Gastrocnemius medialis (tissue), 4 donors: ENCODE results near the gene FHOD3.

Experiments
- POLR2A ChIP-seq, 2 donors: fragments of 450-650 bp; IDR thresholded peaks; one replicate each; pipeline ENCODE4 v1.6.1; 2017; ENCODE audit warnings: antibody characterized with exemption in 2 of 2, mild to moderate bottlenecking in 2 of 2, moderate library complexity in 2 of 2
- TF ChIP-seq, protein P1 (sequence below), 5 experiments: fragments of 450-650 bp in 3 of 5; fragments of 200-600 bp in 2 of 5; sonication (generic) in 2 of 5; IDR thresholded peaks in 4 of 5; conservative IDR thresholded peaks in 1 of 5; 1 replicate in 4 of 5; 2 replicates in 1 of 5; pipeline ENCODE4 v1.5.1; 2016 to 2019; ENCODE audit warnings: antibody characterized with exemption in 5 of 5, mild to moderate bottlenecking in 3 of 5, moderate library complexity in 3 of 5

GRCh38 chr18:36315736-36316135 lies 18.2 kb downstream of the FHOD3 start:
- TF ChIP-seq, protein P1, sequence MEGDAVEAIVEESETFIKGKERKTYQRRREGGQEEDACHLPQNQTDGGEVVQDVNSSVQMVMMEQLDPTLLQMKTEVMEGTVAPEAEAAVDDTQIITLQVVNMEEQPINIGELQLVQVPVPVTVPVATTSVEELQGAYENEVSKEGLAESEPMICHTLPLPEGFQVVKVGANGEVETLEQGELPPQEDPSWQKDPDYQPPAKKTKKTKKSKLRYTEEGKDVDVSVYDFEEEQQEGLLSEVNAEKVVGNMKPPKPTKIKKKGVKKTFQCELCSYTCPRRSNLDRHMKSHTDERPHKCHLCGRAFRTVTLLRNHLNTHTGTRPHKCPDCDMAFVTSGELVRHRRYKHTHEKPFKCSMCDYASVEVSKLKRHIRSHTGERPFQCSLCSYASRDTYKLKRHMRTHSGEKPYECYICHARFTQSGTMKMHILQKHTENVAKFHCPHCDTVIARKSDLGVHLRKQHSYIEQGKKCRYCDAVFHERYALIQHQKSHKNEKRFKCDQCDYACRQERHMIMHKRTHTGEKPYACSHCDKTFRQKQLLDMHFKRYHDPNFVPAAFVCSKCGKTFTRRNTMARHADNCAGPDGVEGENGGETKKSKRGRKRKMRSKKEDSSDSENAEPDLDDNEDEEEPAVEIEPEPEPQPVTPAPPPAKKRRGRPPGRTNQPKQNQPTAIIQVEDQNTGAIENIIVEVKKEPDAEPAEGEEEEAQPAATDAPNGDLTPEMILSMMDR (IDR thresholded peaks at IDR 0.05 in 4 of 5, conservative IDR thresholded peaks at IDR 0.05 in 1 of 5), result no peak
- TF ChIP-seq POLR2A (IDR thresholded peaks at IDR 0.05), result no peak
